Occipital lobe (tissue), 2 donors: ENCODE measurements around the gene APOBEC4. TPM values are rescaled to one million over a fixed set of nuclear protein-coding genes. Genes with fewer than 3 reads are reported as not detected.

Experiments
- DNase-seq: peaks from one replicate; lab custom pipeline; 2025; lab: John Stamatoyannopoulos, UW
- total RNA-seq: library from RNA; depleted of rRNA; stranded (reverse); fragments of >200 nt; gene quantifications from one replicate; pipeline ENCODE4 v1.2.3, GENCODE V29; 2014

APOBEC4 gene
- total RNA-seq, 1 donor from 2014 or later = not detected

DNA sequence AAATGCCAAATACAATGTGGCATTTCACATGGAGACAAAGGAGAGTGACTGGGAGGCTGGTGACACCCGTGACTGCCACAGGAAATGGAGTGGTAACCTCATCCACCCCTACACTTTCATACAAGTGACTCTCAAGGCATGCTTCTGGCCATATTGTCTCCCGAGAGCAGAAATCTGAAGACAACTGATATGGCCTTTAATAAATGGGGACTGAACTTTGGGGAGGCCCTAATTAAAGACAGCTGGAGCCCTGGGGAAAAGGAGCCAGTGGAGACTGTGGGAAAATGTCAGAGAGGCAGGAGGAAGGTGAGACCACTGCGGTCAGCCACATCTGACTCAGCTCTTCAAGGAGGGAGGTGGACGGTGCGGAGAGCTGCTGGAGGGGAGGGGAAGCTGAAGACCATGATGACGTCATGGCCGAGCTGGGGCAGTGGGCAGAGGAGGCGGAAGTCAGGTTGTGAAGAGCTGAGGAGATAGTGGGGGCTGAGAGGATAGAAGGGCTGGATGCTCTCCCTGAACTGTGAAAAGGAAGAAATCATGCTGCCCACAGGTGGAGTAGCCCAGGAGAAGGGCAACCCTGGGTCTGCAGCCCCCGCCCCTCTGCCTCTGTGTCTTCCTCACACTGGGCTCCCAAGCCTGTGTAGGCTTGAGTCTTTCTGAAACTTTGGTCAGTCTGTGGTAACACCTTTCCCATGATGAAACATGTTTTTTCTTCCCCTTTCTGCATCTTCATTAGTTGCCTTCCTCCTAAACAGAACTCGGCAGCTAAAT is 48.9 kb downstream of the APOBEC4 start:
- DNase-seq = no peak

DNA sequence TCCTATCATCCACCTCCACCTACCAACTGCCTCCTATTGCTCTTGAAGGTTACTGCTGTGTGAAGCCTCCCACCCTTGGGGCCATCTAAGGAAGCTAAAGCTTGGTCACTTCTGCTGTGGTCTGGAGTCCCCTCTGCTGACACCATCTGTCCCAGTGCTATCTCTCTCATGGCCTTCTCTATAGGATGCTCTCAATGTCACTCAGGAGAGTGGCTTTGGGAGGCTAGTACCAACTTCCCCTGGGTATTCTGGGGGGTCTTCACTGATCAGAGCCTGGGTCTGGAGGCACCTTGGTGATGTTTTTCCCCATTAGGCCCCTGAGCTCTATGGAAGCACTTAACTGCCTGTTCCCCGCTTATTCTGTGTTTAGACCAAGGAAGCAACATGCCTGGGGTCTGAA is 50.6 kb downstream of the APOBEC4 start:
- no peak for DNase-seq

DNA sequence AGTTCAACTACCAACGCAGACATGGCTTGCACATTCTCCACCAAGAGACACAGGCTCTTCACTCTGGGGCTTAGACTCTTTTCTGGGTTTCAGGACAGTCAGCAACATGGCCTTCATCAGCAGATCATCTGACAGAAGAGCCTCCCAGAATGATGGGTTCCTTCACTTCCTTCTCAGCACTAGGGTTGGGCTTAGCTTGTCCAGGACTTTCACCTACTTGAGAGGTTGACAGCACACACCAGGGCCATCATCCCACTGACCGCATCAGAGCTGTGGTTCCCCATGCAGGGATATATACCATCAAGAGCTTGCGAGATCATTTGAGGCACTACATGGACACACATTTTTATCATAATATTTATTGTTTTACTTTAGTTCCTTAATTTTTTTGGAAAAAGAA is 52.5 kb downstream of the APOBEC4 start:
- no peak for DNase-seq

DNA sequence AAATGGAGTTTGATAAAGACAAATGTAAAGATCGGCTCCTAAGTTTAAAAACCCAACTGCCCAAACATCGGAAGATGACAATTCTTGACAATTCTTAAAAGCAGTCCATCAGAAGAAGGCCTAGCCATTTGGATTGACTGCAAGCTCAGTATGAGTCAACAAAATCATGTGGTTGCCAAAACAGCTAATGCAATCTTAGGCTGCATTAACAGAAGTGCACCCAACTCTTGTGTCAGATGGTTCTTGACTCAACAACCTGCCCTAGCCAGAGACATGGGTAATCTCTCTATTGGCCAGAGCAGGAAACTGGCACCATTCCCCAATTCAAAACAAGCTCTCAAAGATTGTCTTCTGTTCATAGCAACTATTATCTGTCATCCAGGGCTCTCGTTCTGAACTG is 53.0 kb downstream of the APOBEC4 start:
- DNase-seq = no peak

DNA sequence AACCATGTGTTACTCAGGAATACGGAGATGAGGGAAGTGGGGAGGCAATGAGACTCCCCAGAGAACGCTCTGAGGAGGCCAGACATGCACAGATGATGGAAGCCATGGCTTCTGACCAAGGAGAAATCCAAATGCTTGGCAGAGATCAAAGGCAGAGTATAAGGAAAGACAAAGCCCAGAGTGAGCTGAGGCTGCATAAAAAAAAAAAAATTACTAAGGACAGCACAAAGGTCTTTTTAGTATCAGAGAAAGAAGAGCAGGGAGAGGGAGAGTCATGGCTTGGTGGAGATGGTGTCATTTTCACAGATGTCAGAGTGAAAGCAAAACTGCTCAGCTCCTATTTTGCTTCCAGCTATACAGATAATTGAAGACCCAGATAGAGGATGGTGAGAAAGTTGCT is 54.7 kb downstream of the APOBEC4 start:
- DNase-seq = no peak

DNA sequence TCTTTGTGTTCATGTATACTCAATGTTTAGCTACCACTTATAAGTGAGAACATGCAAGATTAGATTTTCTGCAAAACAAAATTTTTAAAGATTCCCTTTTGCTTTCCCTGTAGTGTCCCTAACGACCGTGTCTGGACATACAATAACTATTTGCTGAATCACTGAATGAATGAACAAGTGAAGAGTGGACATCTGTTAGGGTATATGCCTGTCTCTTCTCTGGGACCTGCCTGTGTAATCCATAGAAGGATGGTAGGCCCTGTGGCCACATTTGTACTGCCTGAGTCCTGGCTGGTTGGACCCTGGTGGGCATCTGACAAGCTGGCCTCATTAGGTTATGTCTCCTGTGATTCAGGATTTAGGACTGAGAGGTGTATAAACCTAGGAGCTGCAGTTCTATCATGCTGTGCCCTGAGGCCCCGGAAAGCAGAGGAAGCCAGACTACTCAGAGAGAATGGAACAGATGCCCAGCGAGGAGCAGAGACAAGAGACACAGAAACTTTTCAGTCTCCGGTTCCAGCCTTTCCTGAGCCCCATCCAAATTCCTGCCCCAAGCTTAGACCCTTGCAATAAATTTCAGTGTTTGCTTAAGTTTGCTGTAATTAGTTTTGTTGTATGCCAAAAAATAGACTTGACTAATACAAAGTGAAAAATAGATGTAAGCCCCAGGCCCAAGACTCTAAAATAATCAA is 55.3 kb downstream of the APOBEC4 start:
- no peak for DNase-seq

DNA sequence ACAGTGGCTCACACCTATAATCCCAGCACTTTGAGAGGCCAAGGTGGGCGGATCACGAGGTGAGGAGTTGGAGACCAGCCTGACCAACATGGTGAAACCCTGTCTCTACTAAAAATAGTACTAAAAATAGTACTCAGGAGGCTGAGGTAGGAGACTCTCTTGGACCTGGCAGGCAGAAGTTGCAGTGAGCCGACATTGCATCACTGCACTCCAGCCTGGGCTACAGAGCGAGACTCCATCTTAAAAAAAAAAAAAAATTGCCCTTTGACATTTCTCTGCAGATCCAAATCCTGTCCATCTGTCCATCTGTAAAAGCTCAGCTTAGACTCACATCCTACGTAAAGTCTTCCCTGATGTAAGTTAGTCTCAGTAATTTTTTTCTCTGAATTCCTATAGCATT is 56.6 kb downstream of the APOBEC4 start:
- DNase-seq = no peak

Other genes with a start within 250 kb of the APOBEC4 start
- 41.5 TPM for gene NMNAT2, start 234.9 kb downstream of the APOBEC4 start, total RNA-seq
- gene SMG7, start 180.8 kb downstream of the APOBEC4 start, total RNA-seq = 26.2 TPM
- 4.8 TPM for gene NCF2, start 62.9 kb downstream of the APOBEC4 start, total RNA-seq
- gene ARPC5, start 17.5 kb downstream of the APOBEC4 start, total RNA-seq = 145 TPM
- gene RGL1, start 151.8 kb upstream of the APOBEC4 start, total RNA-seq = 61.0 TPM